ENCODE results near the gene EHF.

EHF gene

DNA sequence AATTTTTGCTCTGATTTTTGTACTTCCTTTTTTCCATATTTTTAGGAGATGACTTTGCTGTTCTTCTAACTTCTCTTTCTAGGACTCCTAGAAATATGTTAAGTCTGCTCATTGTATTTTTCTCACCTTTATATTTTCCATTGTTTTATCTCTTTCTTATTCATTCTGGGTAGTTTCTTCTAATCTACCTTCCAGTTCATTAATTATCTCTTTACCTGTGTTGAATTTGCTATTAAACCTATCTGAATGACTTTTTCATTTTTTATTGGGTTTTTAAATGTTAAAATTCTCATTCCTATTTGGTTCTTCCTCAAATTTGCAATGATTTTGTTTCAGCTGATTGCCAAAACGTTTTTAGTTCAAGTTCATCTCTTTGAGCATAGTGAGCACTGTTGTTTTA lies 27.8 kb upstream of the EHF start:
- TF ChIP-seq, protein P1, sequence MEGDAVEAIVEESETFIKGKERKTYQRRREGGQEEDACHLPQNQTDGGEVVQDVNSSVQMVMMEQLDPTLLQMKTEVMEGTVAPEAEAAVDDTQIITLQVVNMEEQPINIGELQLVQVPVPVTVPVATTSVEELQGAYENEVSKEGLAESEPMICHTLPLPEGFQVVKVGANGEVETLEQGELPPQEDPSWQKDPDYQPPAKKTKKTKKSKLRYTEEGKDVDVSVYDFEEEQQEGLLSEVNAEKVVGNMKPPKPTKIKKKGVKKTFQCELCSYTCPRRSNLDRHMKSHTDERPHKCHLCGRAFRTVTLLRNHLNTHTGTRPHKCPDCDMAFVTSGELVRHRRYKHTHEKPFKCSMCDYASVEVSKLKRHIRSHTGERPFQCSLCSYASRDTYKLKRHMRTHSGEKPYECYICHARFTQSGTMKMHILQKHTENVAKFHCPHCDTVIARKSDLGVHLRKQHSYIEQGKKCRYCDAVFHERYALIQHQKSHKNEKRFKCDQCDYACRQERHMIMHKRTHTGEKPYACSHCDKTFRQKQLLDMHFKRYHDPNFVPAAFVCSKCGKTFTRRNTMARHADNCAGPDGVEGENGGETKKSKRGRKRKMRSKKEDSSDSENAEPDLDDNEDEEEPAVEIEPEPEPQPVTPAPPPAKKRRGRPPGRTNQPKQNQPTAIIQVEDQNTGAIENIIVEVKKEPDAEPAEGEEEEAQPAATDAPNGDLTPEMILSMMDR (IDR thresholded peaks at IDR 0.05), result no peak
- no peak overlapping the region for H3K4me2 ChIP-seq (ENCODE audit: low read length)
- peaks cover 2% of the 10 kb centered on the region for H3K4me1 ChIP-seq
- H3K9ac ChIP-seq, result no peak overlapping the region
- no peaks in the 10 kb centered on the region for H3K9me3 ChIP-seq (ENCODE audit: control insufficient read depth, low read length)
- no peak overlapping the region for H3K4me3 ChIP-seq (ENCODE audit: low read depth, low read length)
- no peaks in the 10 kb centered on the region for H3K36me3 ChIP-seq (ENCODE audit: control insufficient read depth, insufficient read depth, low read length)
- H3K27me3 ChIP-seq (ENCODE audit: control insufficient read depth, insufficient read depth, low read length), result no peaks in the 10 kb centered on the region
- no peak overlapping the region for H3K27ac ChIP-seq
- H3K79me2 ChIP-seq, result no peaks in the 10 kb centered on the region
- H2AFZ ChIP-seq, result no peak overlapping the region

- peaks cover 4% of the 10 kb centered on the region for H3K4me1 ChIP-seq
- no peak overlapping the region for H3K4me3 ChIP-seq (ENCODE audit: low read depth, low read length)
- no peaks in the 10 kb centered on the region for H3K79me2 ChIP-seq
- H3K27ac ChIP-seq, result no peak overlapping the region
- no peak overlapping the region for H3K9ac ChIP-seq
- H3K4me2 ChIP-seq (ENCODE audit: low read length), result no peak overlapping the region
- TF ChIP-seq, protein P1 (IDR thresholded peaks at IDR 0.05), result no peak
- no peak overlapping the region for H2AFZ ChIP-seq
- H3K9me3 ChIP-seq (ENCODE audit: control insufficient read depth, low read length), result no peaks in the 10 kb centered on the region
- H3K36me3 ChIP-seq (ENCODE audit: control insufficient read depth, insufficient read depth, low read length), result no peaks in the 10 kb centered on the region
- H3K27me3 ChIP-seq (ENCODE audit: control insufficient read depth, insufficient read depth, low read length), result no peaks in the 10 kb centered on the region
These were observed 26.3 kb upstream of the EHF start for GRCh38 chr11:34594603-34595002.

DNA sequence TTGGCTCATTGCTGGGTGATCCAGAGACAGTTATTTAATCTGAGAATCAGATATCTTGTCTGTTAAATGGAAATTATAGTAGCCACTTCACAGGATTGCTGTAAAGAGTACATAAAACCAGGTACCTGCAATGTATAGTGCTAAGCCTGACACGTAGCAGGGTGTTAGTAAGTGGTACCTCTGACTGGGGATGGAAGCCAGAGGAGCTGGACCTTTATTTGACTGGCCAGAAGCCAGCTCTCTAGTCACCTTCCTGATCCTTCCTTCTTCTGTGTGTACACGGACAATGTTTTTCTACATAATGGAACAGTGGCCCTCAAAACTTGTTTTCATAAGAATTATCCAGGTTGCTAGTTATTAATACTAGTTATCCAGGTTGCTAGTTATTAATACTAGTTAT lies 25.5 kb upstream of the EHF start:
- TF ChIP-seq, protein P1 (IDR thresholded peaks at IDR 0.05), result no peak
- H3K4me3 ChIP-seq (ENCODE audit: low read depth, low read length), result no peak overlapping the region
- H3K27me3 ChIP-seq (ENCODE audit: control insufficient read depth, insufficient read depth, low read length), result no peaks in the 10 kb centered on the region

GRCh38 chr11:34595960-34596644 lies 24.8 kb upstream of the EHF start:
- Histone ChIP-seq H3K27ac (no peak overlapping the region), H3K27me3 (ENCODE audit: control insufficient read depth, insufficient read depth, low read length) (no peaks in the 10 kb centered on the region), H2AFZ (no peak overlapping the region), H3K79me2 (no peaks in the 10 kb centered on the region), H3K4me1 (peaks cover 10% of the 10 kb centered on the region), H3K9me3 (ENCODE audit: control insufficient read depth, low read length) (no peaks in the 10 kb centered on the region), H3K9ac (no peak overlapping the region), H3K4me2 (ENCODE audit: low read length) (no peak overlapping the region), H3K36me3 (ENCODE audit: control insufficient read depth, insufficient read depth, low read length) (no peaks in the 10 kb centered on the region), H3K4me3 (ENCODE audit: low read depth, low read length) (no peak overlapping the region)
- TF ChIP-seq, protein P1 (IDR thresholded peaks at IDR 0.05), result no peak

More for the DNA sequence above, 25.5 kb upstream of the EHF start:
- H3K79me2 ChIP-seq, result no peaks in the 10 kb centered on the region
- no peak overlapping the region for H3K27ac ChIP-seq
- H3K4me1 ChIP-seq, result peaks cover 10% of the 10 kb centered on the region
- H3K36me3 ChIP-seq (ENCODE audit: control insufficient read depth, insufficient read depth, low read length), result no peaks in the 10 kb centered on the region
- no peak overlapping the region for H2AFZ ChIP-seq
- H3K4me2 ChIP-seq (ENCODE audit: low read length), result no peak overlapping the region
- H3K9ac ChIP-seq, result no peak overlapping the region
- H3K9me3 ChIP-seq (ENCODE audit: control insufficient read depth, low read length), result no peaks in the 10 kb centered on the region

DNA sequence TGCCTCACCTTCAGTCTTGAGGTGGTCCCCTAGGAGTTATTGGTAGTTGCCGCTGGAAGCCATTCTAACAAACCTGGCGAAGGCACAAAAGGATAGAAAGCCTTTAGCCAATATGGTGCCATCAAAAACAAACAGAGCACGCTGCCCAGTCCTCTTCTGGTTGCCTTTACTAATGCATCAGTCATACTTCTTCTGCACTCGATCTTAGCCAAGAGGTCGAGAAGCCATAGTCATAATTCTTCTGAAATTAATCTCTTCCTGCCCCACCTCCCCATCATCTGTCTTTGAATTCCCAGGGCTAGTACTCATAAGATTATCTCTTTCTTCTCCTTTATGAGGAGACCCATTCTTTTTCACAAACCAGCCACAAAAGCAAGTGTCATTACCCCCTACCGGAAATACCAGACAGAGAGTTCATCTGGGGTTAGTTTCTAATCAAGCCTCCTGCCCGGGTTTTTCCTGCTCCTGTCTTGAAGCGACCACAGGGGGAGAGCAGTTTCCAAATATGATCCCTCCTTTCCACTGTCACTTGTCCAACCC lies 21.4 kb upstream of the EHF start:
- H3K79me2 ChIP-seq, result no peaks in the 10 kb centered on the region
- peak overlapping the region; percentile 74 for H3K27ac ChIP-seq
- H3K27me3 ChIP-seq (ENCODE audit: control insufficient read depth, insufficient read depth, low read length), result no peaks in the 10 kb centered on the region
- no peak overlapping the region for H3K4me2 ChIP-seq (ENCODE audit: low read length)
- H3K36me3 ChIP-seq (ENCODE audit: control insufficient read depth, insufficient read depth, low read length), result no peaks in the 10 kb centered on the region
- H3K9ac ChIP-seq, result no peak overlapping the region
- no peaks in the 10 kb centered on the region for H3K9me3 ChIP-seq (ENCODE audit: control insufficient read depth, low read length)
- H2AFZ ChIP-seq, result peak overlapping the region; percentile 77
- no peak overlapping the region for H3K4me3 ChIP-seq (ENCODE audit: low read depth, low read length)
- TF ChIP-seq, protein P1 (IDR thresholded peaks at IDR 0.05), result no peak
- H3K4me1 ChIP-seq, result peaks cover 10% of the 10 kb centered on the region
